KMS-11 (cell line): ENCODE results near the gene DYNLT1.

Experiments
- H2AFZ ChIP-seq: fragments of 200-600 bp; sonication (generic); 2 replicates; pipeline ENCODE4 v1.6.1; 2016; ENCODE audit warnings: antibody characterized with exemption, mixed run types, low read depth
- H3K27ac ChIP-seq: fragments of 200-600 bp; sonication (generic); 2 replicates; pipeline ENCODE4 v1.6.1; 2016; ENCODE audit warnings: mild to moderate bottlenecking, mixed run types
- H3K27me3 ChIP-seq: fragments of 200-600 bp; sonication (generic); 2 replicates; pipeline ENCODE4 v1.6.1; 2017; ENCODE audit warnings: mild to moderate bottlenecking, low read depth, mixed run types, moderate library complexity; ENCODE audit not compliant: insufficient read depth
- H3K36me3 ChIP-seq: fragments of 200-600 bp; sonication (generic); 2 replicates; pipeline ENCODE4 v1.6.1; 2017; ENCODE audit warnings: mild to moderate bottlenecking, mixed run types; ENCODE audit not compliant: insufficient read depth
- H3K4me1 ChIP-seq: fragments of 200-600 bp; sonication (generic); 2 replicates; pipeline ENCODE4 v1.6.1; 2016; ENCODE audit warnings: mild to moderate bottlenecking, low read depth, mixed run types; ENCODE audit not compliant: poor library complexity, severe bottlenecking
- H3K4me2 ChIP-seq: fragments of 200-600 bp; sonication (generic); 2 replicates; pipeline ENCODE4 v1.7.0; 2016; ENCODE audit warnings: mild to moderate bottlenecking, mixed run types
- H3K4me3 ChIP-seq: fragments of 200-600 bp; sonication (generic); IDR thresholded peaks from 2 replicates; pipeline ENCODE4 v1.6.1; 2017; ENCODE audit warnings: low read depth, low read length, mixed read lengths; ENCODE audit not compliant: insufficient read depth
- H3K79me2 ChIP-seq: fragments of 200-600 bp; sonication (generic); 2 replicates; pipeline ENCODE4 v1.6.1; 2016; ENCODE audit warnings: low read depth, mixed run types; ENCODE audit not compliant: insufficient read depth
- H3K9ac ChIP-seq: fragments of 200-600 bp; sonication (generic); 2 replicates; pipeline ENCODE4 v1.6.1; 2016; ENCODE audit warnings: mild to moderate bottlenecking, mixed run types
- H4K20me1 ChIP-seq: fragments of 200-600 bp; sonication (generic); 2 replicates; pipeline ENCODE4 v1.6.1; 2016; ENCODE audit warnings: mild to moderate bottlenecking, mixed run types; ENCODE audit not compliant: insufficient read depth
- CTCF ChIP-seq: fragments of 200-600 bp; sonication (generic); conservative IDR thresholded peaks from 2 replicates; pipeline ENCODE4 v1.6.1; 2017; ENCODE audit warnings: low read depth, mild to moderate bottlenecking, antibody characterized with exemption, low read length, moderate library complexity, mixed read lengths

DYNLT1 gene

GRCh38 chr6:158629367-158630221, 14.9 kb downstream of the DYNLT1 start:
- Histone ChIP-seq H3K4me1 (peaks cover 13% of the 10 kb centered on the region), H2AFZ (no peak overlapping the region), H3K27ac (no peak overlapping the region), H3K4me2 (no peak overlapping the region), H4K20me1 (no peaks in the 10 kb centered on the region), H3K27me3 (no peaks in the 10 kb centered on the region), H3K79me2 (no peaks in the 10 kb centered on the region), H3K4me3 (no peak overlapping the region), H3K36me3 (no peaks in the 10 kb centered on the region), H3K9ac (no peak overlapping the region)
- TF ChIP-seq CTCF, result no peak

- no peak overlapping the region for H3K27ac ChIP-seq
- H3K36me3 ChIP-seq, result no peaks in the 10 kb centered on the region
- H3K4me3 ChIP-seq, result no peak overlapping the region
- no peak overlapping the region for H2AFZ ChIP-seq
- H3K79me2 ChIP-seq, result no peaks in the 10 kb centered on the region
- peaks cover 13% of the 10 kb centered on the region for H3K4me1 ChIP-seq
- no peak overlapping the region for H3K9ac ChIP-seq
- no peaks in the 10 kb centered on the region for H4K20me1 ChIP-seq
- no peak overlapping the region for H3K4me2 ChIP-seq
- TF ChIP-seq CTCF, result no peak
- no peaks in the 10 kb centered on the region for H3K27me3 ChIP-seq
Observed at GRCh38 chr6:158628542-158628941, 16.0 kb downstream of the DYNLT1 start.

- H3K36me3 ChIP-seq, result no peaks in the 10 kb centered on the region
- TF ChIP-seq CTCF, result no peak
- H3K27ac ChIP-seq, result no peak overlapping the region
- no peaks in the 10 kb centered on the region for H3K27me3 ChIP-seq
- H2AFZ ChIP-seq, result no peak overlapping the region
- peaks cover 13% of the 10 kb centered on the region for H3K4me1 ChIP-seq
- no peak overlapping the region for H3K4me3 ChIP-seq
- no peak overlapping the region for H3K4me2 ChIP-seq
- no peak overlapping the region for H3K9ac ChIP-seq
- no peaks in the 10 kb centered on the region for H3K79me2 ChIP-seq
- no peaks in the 10 kb centered on the region for H4K20me1 ChIP-seq
Observed at GRCh38 chr6:158627940-158628211, 16.7 kb downstream of the DYNLT1 start.

GRCh38 chr6:158627168-158627939, 17.2 kb downstream of the DYNLT1 start:
- Histone ChIP-seq H3K4me3 (no peak overlapping the region), H4K20me1 (no peaks in the 10 kb centered on the region), H3K27me3 (no peaks in the 10 kb centered on the region), H3K4me1 (peaks cover 18% of the 10 kb centered on the region), H3K27ac (no peak overlapping the region), H3K79me2 (no peaks in the 10 kb centered on the region), H3K36me3 (no peaks in the 10 kb centered on the region), H2AFZ (no peak overlapping the region), H3K9ac (no peak overlapping the region), H3K4me2 (no peak overlapping the region)
- no peak for TF ChIP-seq CTCF
